Thyroid gland (tissue), 4 donors: ENCODE results near the gene CAPZB. TPM values are rescaled to one million over a fixed set of nuclear protein-coding genes. Genes with fewer than 3 reads are reported as not detected.
A peak's percentile ranks its signal among the peaks of the same experiment; 100 is the strongest.

Experiments used
- DNase-seq, 2 donors: peaks; one replicate each; pipeline ENCODE4 v3.0.0-alpha.2; 2019
- H3K27ac ChIP-seq, 3 donors: fragments of 200-600 bp; sonication (generic); 1 replicate in 2 of 3; 2 replicates in 1 of 3; pipeline ENCODE4 v1.5.1; 2016 to 2019; ENCODE audit warnings: mild to moderate bottlenecking in 1 of 3, moderate library complexity in 1 of 3
- H3K27me3 ChIP-seq: fragments of 200-600 bp; sonication (generic); one replicate; pipeline ENCODE4 v1.5.1; 2019
- H3K36me3 ChIP-seq, 2 donors: fragments of 200-600 bp; sonication (generic); one replicate each; pipeline ENCODE4 v1.5.1; 2016 to 2019
- H3K4me1 ChIP-seq, 2 donors: fragments of 200-600 bp; sonication (generic); one replicate each; pipeline ENCODE4 v1.5.1; 2017 to 2019
- H3K4me3 ChIP-seq, 3 donors: fragments of 200-600 bp; sonication (generic); replicated peaks in 1 of 3; 1 replicate in 2 of 3; 2 replicates in 1 of 3; pipeline ENCODE4 v1.5.1; 2016; ENCODE audit warnings: mild to moderate bottlenecking in 1 of 3
- H3K9me3 ChIP-seq: fragments of 200-600 bp; sonication (generic); one replicate; pipeline ENCODE4 v1.5.1; 2017
- CTCF ChIP-seq, 6 experiments: fragments of 200-600 bp in 3 of 6; fragments of 450-650 bp in 3 of 6; sonication (generic) in 3 of 6; IDR thresholded peaks; one replicate each; pipeline ENCODE4 v1.5.1; 2016 to 2019; ENCODE audit warnings: antibody characterized with exemption in 6 of 6, mild to moderate bottlenecking in 2 of 6, inconsistent platforms in 1 of 6, moderate library complexity in 1 of 6
- POLR2A ChIP-seq, 2 donors: fragments of 450-650 bp; IDR thresholded peaks; one replicate each; pipeline ENCODE4 v1.6.1; 2017; ENCODE audit warnings: antibody characterized with exemption in 2 of 2, mild to moderate bottlenecking in 2 of 2, moderate library complexity in 1 of 2
- WGBS, 2 donors: methylation state at CpG; one replicate each; pipeline ENCODE4 v1.1.5; 2017; 5-methylcytosine and 5-hydroxymethylcytosine counted together
- intact Hi-C: fragments of 100-400 bp; cut with DNase I; formaldehyde crosslinking; loops from one replicate; pipeline ENCODE4 v1.15.1; 2023
- total RNA-seq, 4 donors: library from RNA; depleted of rRNA; stranded (reverse); fragments of >200 nt; gene quantifications; one replicate each; pipeline ENCODE4 v1.2.3, GENCODE V29; 2016

CAPZB gene
- total RNA-seq, 4 donors from 2014 or later, result 75.4 to 116 (median 93.1) TPM

- Histone ChIP-seq H3K9me3 (no peaks in the 10 kb centered on the region), H3K27ac (no peak overlapping the region), H3K36me3 (no peaks in the 10 kb centered on the region), H3K4me3 (no peak overlapping the region), H3K27me3 (no peaks in the 10 kb centered on the region), H3K4me1 (peaks cover 73 to 84% of the 10 kb centered on the region in 2 donors)
- TF ChIP-seq POLR2A (IDR thresholded peaks at IDR 0.05) (no peak), CTCF (IDR thresholded peaks at IDR 0.05) (no peak)
- DNase-seq, result no peak
- 75 to 82% methylated on average over 4 of the region's 4 CpGs for WGBS, 2 donors
- intact Hi-C loops, result loop anchor here (10.0 kb wide), 3 partner anchors 87 to 163 kb away; partner anchors contain the start of gene NBL1
Measured at GRCh38 chr1:19481826-19482398, 3.4 kb downstream of the CAPZB start.

DNA sequence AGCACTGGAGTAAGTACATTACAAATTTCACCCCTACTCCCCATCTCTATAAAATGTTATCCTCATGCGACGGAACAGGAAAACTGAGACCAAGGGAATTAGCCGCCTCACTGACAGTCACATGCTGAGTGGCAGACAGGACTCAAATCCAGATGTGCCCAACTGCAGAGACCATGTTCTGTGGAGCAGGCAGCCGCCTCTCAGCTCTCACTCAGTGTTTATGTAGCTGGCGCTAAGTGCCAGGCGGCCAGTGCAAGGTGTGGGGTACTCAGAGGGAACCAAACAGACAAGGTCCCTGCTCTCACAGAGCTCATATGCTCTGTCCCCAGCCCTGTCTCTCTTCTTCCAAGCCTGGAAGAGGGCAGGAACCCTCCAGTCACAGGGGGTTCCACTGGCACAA lies 5.1 kb downstream of the CAPZB start:
- H3K27ac ChIP-seq, result peak overlapping the region in 2 of 3 donors; percentile 7 to 26
- peak; percentile 73 to 81 for DNase-seq
- WGBS, 2 donors, result 36 to 59% methylated on average over 6 of the region's 6 CpGs
- no peaks in the 10 kb centered on the region for H3K36me3 ChIP-seq
- TF ChIP-seq POLR2A (IDR thresholded peaks at IDR 0.05), result no peak
- no peak for TF ChIP-seq CTCF (IDR thresholded peaks at IDR 0.05)
- peaks cover 81 to 92% of the 10 kb centered on the region in 2 donors for H3K4me1 ChIP-seq
- H3K27me3 ChIP-seq, result no peaks in the 10 kb centered on the region
- intact Hi-C loops, result loop anchor here (10.0 kb wide), 3 partner anchors 85 to 165 kb away; partner anchors contain the start of gene NBL1
- H3K4me3 ChIP-seq, result no peak overlapping the region
- H3K9me3 ChIP-seq, result no peaks in the 10 kb centered on the region

DNA sequence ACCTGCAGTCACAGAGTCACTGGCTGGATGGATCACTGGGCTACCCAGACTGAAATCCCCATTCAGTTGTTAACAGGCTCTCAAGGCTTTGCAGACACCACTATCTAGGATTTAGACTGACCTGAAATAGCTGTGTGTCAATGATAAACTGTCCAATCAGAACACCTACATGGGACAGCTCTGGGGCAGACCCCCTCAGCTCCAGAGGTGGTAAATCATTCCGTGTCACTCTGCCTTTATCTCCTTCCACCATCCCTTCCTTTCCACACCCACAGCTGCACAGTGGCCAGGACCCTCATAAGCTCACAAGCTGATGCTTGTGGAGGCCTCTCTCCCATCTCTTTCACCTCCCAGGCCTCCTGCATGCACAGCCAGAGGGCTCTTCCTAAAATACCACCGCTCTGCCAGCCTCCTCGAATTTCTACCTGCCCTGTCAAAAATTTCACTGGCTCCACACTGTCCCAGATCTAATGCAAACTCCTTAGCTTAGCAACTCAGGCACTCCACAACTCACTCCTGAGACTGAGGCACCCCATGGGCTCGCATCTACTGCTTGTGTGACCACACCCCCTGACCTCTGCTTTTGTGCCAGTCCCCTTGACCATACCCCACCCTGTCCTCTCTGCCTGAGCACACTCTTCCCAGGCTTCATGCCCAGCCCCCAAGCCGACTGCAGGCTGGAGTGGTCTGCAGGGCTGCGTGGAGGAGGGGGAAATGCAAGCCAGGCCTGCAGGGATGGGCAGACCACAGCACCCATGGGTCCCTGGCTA lies 5.8 kb downstream of the CAPZB start:
- peaks cover 84 to 98% of the 10 kb centered on the region in 2 donors for H3K4me1 ChIP-seq
- no peaks in the 10 kb centered on the region for H3K36me3 ChIP-seq
- WGBS, 2 donors, result 44 to 45% methylated on average over 6 of the region's 6 CpGs
- peak; percentile 40 to 52 for DNase-seq
- H3K27me3 ChIP-seq, result no peaks in the 10 kb centered on the region
- H3K4me3 ChIP-seq, result no peak overlapping the region
- intact Hi-C loops, result loop anchor here (10.0 kb wide), 3 partner anchors 85 to 165 kb away; partner anchors contain the start of gene NBL1
- H3K9me3 ChIP-seq, result no peaks in the 10 kb centered on the region
- TF ChIP-seq CTCF (IDR thresholded peaks at IDR 0.05), result no peak
- H3K27ac ChIP-seq, result peak overlapping the region in 1 of 3 donors; percentile 7

DNA sequence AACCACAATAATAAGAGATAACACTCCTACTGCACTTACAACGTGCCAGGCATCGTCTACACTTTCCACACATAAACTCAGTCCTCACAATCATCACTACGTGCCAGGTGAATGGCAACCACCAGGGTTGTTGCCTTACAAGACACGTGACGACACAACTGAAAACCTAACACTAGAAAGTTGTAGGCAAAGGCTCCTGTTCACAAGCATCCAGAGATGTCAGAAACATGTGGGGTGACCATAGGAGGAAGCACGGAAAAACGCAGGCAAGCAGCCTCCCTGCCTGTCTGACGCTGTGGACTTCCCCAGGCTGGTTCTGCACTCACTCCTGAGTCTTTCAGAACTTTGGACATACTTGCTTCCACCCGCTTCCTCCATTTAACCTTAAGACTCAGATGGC lies 7.0 kb downstream of the CAPZB start:
- intact Hi-C loops, result no loop called here
- no peaks in the 10 kb centered on the region for H3K36me3 ChIP-seq
- DNase-seq, result no peak
- H3K27ac ChIP-seq, result peak overlapping the region in 2 of 3 donors; percentile 13 to 50
- no peak overlapping the region for H3K4me3 ChIP-seq
- H3K27me3 ChIP-seq, result no peaks in the 10 kb centered on the region
- WGBS, 2 donors, result 73 to 74% methylated on average over 8 to 9 of the region's 9 CpGs
- H3K4me1 ChIP-seq, result peaks cover 77 to 92% of the 10 kb centered on the region in 2 donors
- H3K9me3 ChIP-seq, result no peaks in the 10 kb centered on the region
- TF ChIP-seq POLR2A (IDR thresholded peaks at IDR 0.05) (no peak), CTCF (IDR thresholded peaks at IDR 0.05) (no peak)
